CD4-positive, alpha-beta T cell (primary cell): ENCODE data around the gene TUBB4B. TPM values are rescaled to one million over a fixed set of nuclear protein-coding genes. Genes with fewer than 3 reads are reported as not detected.

Source experiments
- ATAC-seq: fragments of 200-7000 bp; cut with Tn5 transposase; one replicate; pipeline ENCODE4 v1.10.0; 2022; ENCODE audit warnings: mild to moderate bottlenecking; ENCODE audit not compliant: poor library complexity
- CTCF ChIA-PET: fragments of 350-600 bp; sonication (Branson Sonifier 250); formaldehyde crosslinking; loops from one replicate; lab custom pipeline; 2021; ENCODE audit warnings: antibody characterized with exemption, inconsistent platforms; lab: Charles Lee
- POLR2A ChIA-PET: fragments of 350-600 bp; sonication (Branson Sonifier 250); formaldehyde crosslinking; loops from one replicate; lab custom pipeline; 2021; ENCODE audit warnings: antibody characterized with exemption, inconsistent platforms; lab: Charles Lee
- DNase-seq, 14 experiments: peaks; one replicate each; pipeline ENCODE4 v3.0.0-alpha.2; 2013 to 2020; ENCODE audit warnings: mixed read lengths in 2 of 14
- H3K27ac ChIP-seq, 2 donors: one replicate each; pipeline versions ENCODE4 v1.5.1 to v1.7.0; 2013; ENCODE audit warnings: low read length in 2 of 2, low read depth in 1 of 2, mild to moderate bottlenecking in 1 of 2
- H3K27me3 ChIP-seq, 2 experiments: 1 replicate in 1 of 2; 2 replicates in 1 of 2; pipeline versions ENCODE4 v1.6.1 to v1.7.0; 2013; ENCODE audit warnings: low read length in 2 of 2, control low read depth in 1 of 2, mild to moderate bottlenecking in 1 of 2, moderate library complexity in 1 of 2; ENCODE audit not compliant: insufficient read depth in 2 of 2, control insufficient read depth in 1 of 2
- H3K36me3 ChIP-seq: one replicate; pipeline ENCODE4 v1.6.1; 2013; ENCODE audit warnings: low read length, control low read depth; ENCODE audit not compliant: insufficient read depth
- H3K4me1 ChIP-seq: one replicate; pipeline ENCODE4 v1.6.1; 2013; ENCODE audit warnings: low read length, control low read depth; ENCODE audit not compliant: insufficient read depth
- H3K4me3 ChIP-seq: one replicate; pipeline ENCODE4 v1.5.1; 2013; ENCODE audit warnings: mild to moderate bottlenecking, low read length, moderate library complexity
- H3K9me3 ChIP-seq, 2 experiments: 1 replicate in 1 of 2; 2 replicates in 1 of 2; pipeline versions ENCODE4 v1.6.1 to v1.7.0; 2013; ENCODE audit warnings: low read length in 2 of 2, mild to moderate bottlenecking in 2 of 2, control low read depth in 1 of 2, moderate library complexity in 1 of 2; ENCODE audit not compliant: control insufficient read depth in 1 of 2, insufficient read depth in 1 of 2
- H3K27ac Mint-ChIP-seq: one replicate; pipeline ENCODE4 v1.8.0; 2020; ENCODE audit warnings: mixed read lengths
- H3K27me3 Mint-ChIP-seq: one replicate; pipeline ENCODE4 v1.8.0; 2021; ENCODE audit warnings: mixed read lengths
- H3K36me3 Mint-ChIP-seq: one replicate; pipeline ENCODE4 v1.8.0; 2021; ENCODE audit warnings: low read depth, mixed read lengths
- H3K4me1 Mint-ChIP-seq: one replicate; pipeline ENCODE4 v1.8.0; 2021; ENCODE audit warnings: low read depth, mixed read lengths
- H3K4me3 Mint-ChIP-seq: one replicate; pipeline ENCODE4 v1.8.0; 2020; ENCODE audit warnings: mild to moderate bottlenecking, mixed read lengths
- H3K9me3 Mint-ChIP-seq: one replicate; pipeline ENCODE4 v1.8.0; 2020; ENCODE audit warnings: mixed read lengths
- CTCF ChIP-seq: fragments of 200-600 bp; IDR thresholded peaks from one replicate; pipeline ENCODE4 v1.8.0; 2022; ENCODE audit warnings: antibody characterized with exemption, mild to moderate bottlenecking
- intact Hi-C, 2 experiments: fragments of 100-400 bp; cut with DNase I in 1 of 2; cut with micrococcal nuclease in 1 of 2; formaldehyde crosslinking; loops; one replicate each; pipeline versions ENCODE4 v1.15.1 to v1.9.0; 2023 to 2025; cut with DNase I, micrococcal nuclease
- total RNA-seq, 174 experiments: library from RNA in 2 of 174; stranded (reverse) in 2 of 174; gene quantifications; one replicate each; pipeline ENCODE4 v1.2.3 and lab custom pipeline; 2021 to 2026

TUBB4B gene
- total RNA-seq, 2 experiments from 2014 or later, result 93.8 to 98.2 TPM

- ChIA-PET POLR2A (interaction anchor here (1.3 kb wide), 2 partner anchors 11 to 12 kb away, joined by 3 to 4 read pairs; partner anchors contain the start of gene NELFB), CTCF (interaction anchor here (0.6 kb wide), 1 partner anchor 13 kb away, joined by 3 read pairs; no protein-coding TSS in a partner anchor)
- H3K4me1 ChIP-seq, result peaks cover 11% of the 10 kb centered on the region
- H3K27me3 Mint-ChIP-seq, result no peaks in the 10 kb centered on the region
- no peak overlapping the region for H3K27ac Mint-ChIP-seq
- DNase-seq (no peak), ATAC-seq (no peak)
- TF ChIP-seq CTCF, result no peak
- H3K27ac ChIP-seq, result no peak overlapping the region
- no peaks in the 10 kb centered on the region for H3K27me3 ChIP-seq
- H3K36me3 ChIP-seq, result peaks cover 52% of the 10 kb centered on the region
- H3K36me3 Mint-ChIP-seq, result peaks cover 50% of the 10 kb centered on the region
- peaks cover 8% of the 10 kb centered on the region for H3K4me1 Mint-ChIP-seq
- H3K4me3 Mint-ChIP-seq, result no peak overlapping the region
- no peaks in the 10 kb centered on the region for H3K9me3 Mint-ChIP-seq
- H3K9me3 ChIP-seq, result no peaks in the 10 kb centered on the region
- intact Hi-C loops, result no loop called here
- no peak overlapping the region for H3K4me3 ChIP-seq
Measured at GRCh38 chr9:137266585-137267453, 25.7 kb downstream of the TUBB4B start.

- Histone ChIP-seq H3K4me3 (no peak overlapping the region), H3K9me3 (no peaks in the 10 kb centered on the region), H3K4me1 (peaks cover 17% of the 10 kb centered on the region), H3K27me3 (no peaks in the 10 kb centered on the region), H3K36me3 (peaks cover 59% of the 10 kb centered on the region), H3K27ac (no peak overlapping the region)
- H3K27me3 Mint-ChIP-seq, result no peaks in the 10 kb centered on the region
- ChIA-PET POLR2A (interaction anchor here (1.3 kb wide), 1 partner anchor 12 kb away, joined by 3 read pairs; the partner anchor contains the start of gene NELFB), CTCF (interaction anchor here (0.6 kb wide), 1 partner anchor 14 kb away, joined by 3 read pairs; no protein-coding TSS in a partner anchor)
- no peak overlapping the region for H3K4me3 Mint-ChIP-seq
- no peak for TF ChIP-seq CTCF
- H3K4me1 Mint-ChIP-seq, result peaks cover 8% of the 10 kb centered on the region
- intact Hi-C loops, result no loop called here
- no peak overlapping the region for H3K27ac Mint-ChIP-seq
- no peak for DNase-seq
- no peak for ATAC-seq
- H3K9me3 Mint-ChIP-seq, result no peaks in the 10 kb centered on the region
- H3K36me3 Mint-ChIP-seq, result peaks cover 48% of the 10 kb centered on the region
Measured at GRCh38 chr9:137267933-137268355, 26.9 kb downstream of the TUBB4B start.

GRCh38 chr9:137268538-137269201 lies 27.6 kb downstream of the TUBB4B start:
- H3K4me1 Mint-ChIP-seq, result peaks cover 8% of the 10 kb centered on the region
- no peak overlapping the region for H3K4me3 Mint-ChIP-seq
- no peaks in the 10 kb centered on the region for H3K27me3 Mint-ChIP-seq
- H3K36me3 Mint-ChIP-seq, result peaks cover 46% of the 10 kb centered on the region
- Histone ChIP-seq H3K9me3 (no peaks in the 10 kb centered on the region), H3K4me1 (peaks cover 17% of the 10 kb centered on the region), H3K4me3 (no peak overlapping the region), H3K27ac (no peak overlapping the region), H3K27me3 (no peaks in the 10 kb centered on the region), H3K36me3 (peaks cover 62% of the 10 kb centered on the region)
- no peak for ATAC-seq
- DNase-seq, result no peak
- no peaks in the 10 kb centered on the region for H3K9me3 Mint-ChIP-seq
- H3K27ac Mint-ChIP-seq, result no peak overlapping the region
- intact Hi-C loops, result no loop called here
- POLR2A ChIA-PET, result no interaction called here
- no peak for TF ChIP-seq CTCF
- CTCF ChIA-PET, result no interaction called here
